ENCODE results near the gene TH. TPM values are rescaled to one million over a fixed set of nuclear protein-coding genes. Genes with fewer than 3 reads are reported as not detected.

TH gene
- polyA plus RNA-seq, 2 of the 4 experiments (the other 2 are of a cell fraction): not detected

GRCh38 chr11:2120359-2121100, 51.1 kb downstream of the TH start:
- DNase-seq (ENCODE audit: low read depth in 1 of 2, low spot score in 1 of 2): no peak
- Histone ChIP-seq H3K4me1 (no peaks in the 10 kb centered on the region), H3K27ac (no peak overlapping the region), H3K9me3 (peaks cover 27% of the 10 kb centered on the region), H3K4me2 (no peak overlapping the region), H3K4me3 (no peak overlapping the region)
- POLR2A ChIA-PET: no interaction called here
- 48% methylated on average over 16 of the region's 23 CpGs for WGBS (ENCODE audit: missing lambda C conversion rate)
- FAIRE-seq: no peak
- ATAC-seq: no peak; a peak in 1 of 6 replicates
- TF ChIP-seq ZC3H11A (IDR thresholded peaks at IDR 0.05): no peak
- TF ChIP-seq TP53 (CRISPR knock-in tag; IDR thresholded peaks at IDR 0.05): no peak
- CTCF ChIA-PET: interaction anchor here (0.7 to 2.3 kb wide), 5 partner anchors 25 to 35 kb away, joined by 3 to 9 read pairs (median 4); no protein-coding TSS in a partner anchor

DNA sequence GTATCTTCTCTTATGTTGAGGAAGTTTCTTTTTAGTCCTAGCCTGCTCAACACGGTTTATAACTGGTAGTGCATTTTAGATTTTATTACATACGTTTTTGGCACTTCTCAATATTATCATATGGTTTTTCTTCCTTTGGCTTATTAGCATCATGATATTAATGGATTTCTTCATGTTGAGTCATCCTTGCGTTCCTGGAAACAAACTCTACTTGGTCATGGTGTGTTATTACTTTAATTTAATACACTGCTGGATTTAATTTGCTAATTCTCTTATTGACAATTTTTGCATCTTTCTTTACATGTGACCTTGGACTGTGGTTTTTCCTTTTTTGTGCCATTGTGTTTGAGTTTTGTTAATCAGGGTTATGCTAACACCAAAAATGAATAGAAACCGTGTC, 52.9 kb downstream of the TH start:
- FAIRE-seq (no peak), DNase-seq (ENCODE audit: low read depth in 1 of 2, low spot score in 1 of 2) (no peak), ATAC-seq (no peak)
- H3K4me3 ChIP-seq: no peak overlapping the region
- ChIA-PET CTCF (no interaction called here), POLR2A (no interaction called here)
- TF ChIP-seq CTCF (IDR thresholded peaks at IDR 0.05): no peak
- no peak for TF ChIP-seq CEBPB (IDR thresholded peaks at IDR 0.05)
- TF ChIP-seq FOSB (CRISPR knock-in tag; IDR thresholded peaks at IDR 0.05): no peak
- TF ChIP-seq, protein P1, sequence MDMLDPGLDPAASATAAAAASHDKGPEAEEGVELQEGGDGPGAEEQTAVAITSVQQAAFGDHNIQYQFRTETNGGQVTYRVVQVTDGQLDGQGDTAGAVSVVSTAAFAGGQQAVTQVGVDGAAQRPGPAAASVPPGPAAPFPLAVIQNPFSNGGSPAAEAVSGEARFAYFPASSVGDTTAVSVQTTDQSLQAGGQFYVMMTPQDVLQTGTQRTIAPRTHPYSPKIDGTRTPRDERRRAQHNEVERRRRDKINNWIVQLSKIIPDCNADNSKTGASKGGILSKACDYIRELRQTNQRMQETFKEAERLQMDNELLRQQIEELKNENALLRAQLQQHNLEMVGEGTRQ (IDR thresholded peaks at IDR 0.05): no peak
- no peak for TF ChIP-seq RFX5 (IDR thresholded peaks at IDR 0.05)
- TF ChIP-seq CHD2 (IDR thresholded peaks at IDR 0.05; ENCODE audit: low read length, partially characterized antibody): no peak
- TF ChIP-seq HES2 (IDR thresholded peaks at IDR 0.05): no peak
- no peak for TF ChIP-seq TP53 (CRISPR knock-in tag; IDR thresholded peaks at IDR 0.05)
- TF ChIP-seq RAD21 (conservative IDR thresholded peaks at IDR 0.05 in 1 of 2, IDR thresholded peaks at IDR 0.05 in 1 of 2): no peak
- no peak for TF ChIP-seq NFE2L2 (conservative IDR thresholded peaks at IDR 0.05; ENCODE audit: low read length)
- TF ChIP-seq CBX8 (IDR thresholded peaks at IDR 0.05): no peak
- no peak for TF ChIP-seq ESRRA (IDR thresholded peaks at IDR 0.05; ENCODE audit: borderline replicate concordance, low read length)
- TF ChIP-seq, protein P2, sequence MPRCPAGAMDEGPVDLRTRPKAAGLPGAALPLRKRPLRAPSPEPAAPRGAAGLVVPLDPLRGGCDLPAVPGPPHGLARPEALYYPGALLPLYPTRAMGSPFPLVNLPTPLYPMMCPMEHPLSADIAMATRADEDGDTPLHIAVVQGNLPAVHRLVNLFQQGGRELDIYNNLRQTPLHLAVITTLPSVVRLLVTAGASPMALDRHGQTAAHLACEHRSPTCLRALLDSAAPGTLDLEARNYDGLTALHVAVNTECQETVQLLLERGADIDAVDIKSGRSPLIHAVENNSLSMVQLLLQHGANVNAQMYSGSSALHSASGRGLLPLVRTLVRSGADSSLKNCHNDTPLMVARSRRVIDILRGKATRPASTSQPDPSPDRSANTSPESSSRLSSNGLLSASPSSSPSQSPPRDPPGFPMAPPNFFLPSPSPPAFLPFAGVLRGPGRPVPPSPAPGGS (IDR thresholded peaks at IDR 0.05): no peak
- no peak for TF ChIP-seq POLR2AphosphoS2 (conservative IDR thresholded peaks at IDR 0.05; ENCODE audit: low read length)
- no peak for TF ChIP-seq GATA3 (IDR thresholded peaks at IDR 0.05; ENCODE audit: borderline replicate concordance)
- TF ChIP-seq JUNB (IDR thresholded peaks at IDR 0.05): no peak
- no peak for TF ChIP-seq POLR2A (IDR thresholded peaks at IDR 0.05; ENCODE audit: low read length)
- no peak overlapping the region for H3K4me2 ChIP-seq
- 28% methylated on average over 4 of the region's 4 CpGs for WGBS (ENCODE audit: missing lambda C conversion rate)
- no peaks in the 10 kb centered on the region for H3K4me1 ChIP-seq
- H3K27ac ChIP-seq: no peak overlapping the region
- H3K9me3 ChIP-seq: peaks cover 27% of the 10 kb centered on the region

- WGBS (ENCODE audit: missing lambda C conversion rate): 27% methylated on average over 1 of the region's 1 CpG
- no peak for DNase-seq (ENCODE audit: low read depth in 1 of 2, low spot score in 1 of 2)
- Histone ChIP-seq H3K27ac (no peak overlapping the region), H3K9me3 (peaks cover 27% of the 10 kb centered on the region), H3K4me1 (no peaks in the 10 kb centered on the region), H3K4me2 (no peak overlapping the region), H3K4me3 (no peak overlapping the region)
- TF ChIP-seq, protein P3, sequence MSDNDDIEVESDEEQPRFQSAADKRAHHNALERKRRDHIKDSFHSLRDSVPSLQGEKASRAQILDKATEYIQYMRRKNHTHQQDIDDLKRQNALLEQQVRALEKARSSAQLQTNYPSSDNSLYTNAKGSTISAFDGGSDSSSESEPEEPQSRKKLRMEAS (IDR thresholded peaks at IDR 0.05): no peak
- peak; percentile 77; the same call in 1 of the 2 replicates for TF ChIP-seq FOXS1 (CRISPR knock-in tag; IDR thresholded peaks at IDR 0.05)
- TF ChIP-seq ELK1 (IDR thresholded peaks at IDR 0.05; ENCODE audit: low read depth, low read length): no peak
- no peak for TF ChIP-seq EHMT2 (IDR thresholded peaks at IDR 0.05; ENCODE audit: low read depth)
- ATAC-seq: no peak
- CTCF ChIA-PET: interaction anchor here (0.8 to 2.0 kb wide), 3 partner anchors 8 to 35 kb away, joined by 3 to 12 read pairs (median 3); no protein-coding TSS in a partner anchor
- POLR2A ChIA-PET: no interaction called here
- FAIRE-seq: no peak
These were observed 54.9 kb downstream of the TH start for GRCh38 chr11:2116680-2117079.

Measured in A549 (cell line).